Measurements from ENCODE around the gene FOXD4. TPM values are rescaled to one million over a fixed set of nuclear protein-coding genes. Genes with fewer than 3 reads are reported as not detected.
A peak's percentile ranks its signal among the peaks of the same experiment; 100 is the strongest.
"Not testable (repeated sequence)": the region's sequence is repeated elsewhere in the genome, so short reads cannot be mapped to it uniquely, and the experiment has no call there.

FOXD4 gene
- total RNA-seq: not detected
- long read RNA-seq: 0 reads

DNA sequence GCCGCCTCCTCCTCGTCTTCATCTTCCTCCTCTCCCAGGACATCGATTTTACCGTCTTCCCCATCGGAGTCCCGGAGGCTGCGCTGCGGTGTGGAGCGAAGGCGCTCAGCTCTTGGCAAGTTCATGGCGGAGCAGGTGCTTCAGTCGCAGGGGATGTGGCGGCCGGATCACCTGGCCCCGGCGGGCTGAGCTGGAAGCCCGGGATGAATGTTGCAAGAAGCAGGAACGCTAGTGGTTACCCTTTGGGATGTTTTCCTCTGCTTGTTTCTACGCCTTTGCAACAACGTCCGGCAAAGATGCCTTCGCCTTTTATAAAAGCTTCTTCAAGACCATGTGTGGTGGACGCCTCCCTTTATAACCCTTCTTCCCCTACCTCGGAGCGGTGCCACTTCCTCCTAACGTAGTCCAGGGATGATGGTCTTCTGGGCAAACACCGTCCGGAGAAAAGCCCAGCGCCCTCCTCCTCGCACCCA, at the start of gene FOXD4:
TSS of gene FOXD4 (minus strand) at position 423 of the 473 bp plus-strand sequence. CDS start at position 125, 298 bp downstream.
- DNase-seq; ATAC-seq (ENCODE audit: poor library complexity); intact Hi-C loops (cut with DNase I): not testable (repeated sequence)

DNA sequence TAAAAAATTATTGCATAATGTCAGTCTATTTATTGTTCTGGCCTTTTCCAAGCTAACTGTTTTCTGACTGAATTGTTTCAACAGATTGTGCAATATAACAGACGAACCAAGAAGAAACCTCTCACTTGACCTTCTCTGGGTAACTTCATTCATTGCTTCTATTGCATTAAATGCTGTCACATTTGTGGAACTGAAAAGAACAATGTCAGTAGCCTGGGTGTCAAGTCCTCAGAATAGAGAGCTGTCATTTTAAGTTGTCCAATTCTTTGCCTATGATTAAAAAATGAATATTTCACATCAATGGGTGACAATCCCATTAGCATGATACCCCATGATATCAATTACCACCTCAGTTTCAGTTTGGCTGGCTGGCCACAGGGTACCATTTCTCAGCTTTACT, 41.7 kb upstream of the FOXD4 start:
- ATAC-seq (ENCODE audit: poor library complexity); intact Hi-C loops (cut with DNase I); DNase-seq: not testable (repeated sequence)

GRCh38 chr9:151173-151572, 33.0 kb upstream of the FOXD4 start:
- ATAC-seq (ENCODE audit: poor library complexity); intact Hi-C loops (cut with DNase I); DNase-seq: not testable (repeated sequence)

GRCh38 chr9:139880-140279, 21.7 kb upstream of the FOXD4 start:
- intact Hi-C loops (cut with DNase I); ATAC-seq (ENCODE audit: poor library complexity); DNase-seq: not testable (repeated sequence)

DNA sequence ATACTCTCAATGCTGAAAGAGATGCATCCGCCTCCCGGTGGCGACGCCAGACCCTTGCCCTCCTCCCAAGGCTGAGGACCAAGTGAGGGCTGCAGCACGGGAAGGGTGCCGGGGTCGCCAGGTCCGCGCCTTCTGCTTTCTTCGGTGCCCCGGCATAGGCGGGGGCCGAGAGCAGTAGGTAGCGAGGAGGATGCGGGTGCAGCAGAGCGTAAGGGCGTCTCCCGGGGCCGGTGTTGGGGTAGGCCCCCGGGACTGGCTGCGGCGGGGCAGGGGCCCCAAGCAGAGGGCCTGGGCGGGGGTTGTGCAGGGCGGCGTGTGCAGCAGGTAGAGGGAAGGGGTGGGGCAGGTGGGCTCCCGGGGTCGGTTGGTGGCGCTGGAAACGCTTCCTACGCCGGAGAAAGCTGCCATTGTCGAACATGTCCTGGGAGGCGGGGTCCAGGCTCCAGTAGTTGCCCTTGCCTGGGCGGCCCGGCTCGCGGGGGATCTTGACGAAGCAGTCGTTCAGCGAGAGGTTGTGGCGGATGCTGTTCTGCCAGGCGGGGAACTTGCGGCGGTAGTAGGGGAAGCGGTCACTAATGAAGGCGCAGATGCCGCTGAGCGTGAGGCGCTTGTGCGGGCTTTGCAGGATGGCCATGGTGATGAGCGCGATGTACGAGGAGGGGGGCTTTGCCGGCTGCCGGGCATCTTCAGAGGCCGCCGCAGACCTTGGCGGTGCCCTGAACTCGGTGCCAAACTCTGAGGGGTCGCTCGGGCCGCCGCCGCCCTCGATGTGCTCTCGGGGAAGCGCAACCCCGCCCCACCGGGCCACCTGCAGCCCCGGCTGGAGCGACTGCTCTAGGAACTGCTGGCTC, 848 bp downstream of the FOXD4 start:
- DNase-seq; ATAC-seq (ENCODE audit: poor library complexity); intact Hi-C loops (cut with DNase I): not testable (repeated sequence)

DNA sequence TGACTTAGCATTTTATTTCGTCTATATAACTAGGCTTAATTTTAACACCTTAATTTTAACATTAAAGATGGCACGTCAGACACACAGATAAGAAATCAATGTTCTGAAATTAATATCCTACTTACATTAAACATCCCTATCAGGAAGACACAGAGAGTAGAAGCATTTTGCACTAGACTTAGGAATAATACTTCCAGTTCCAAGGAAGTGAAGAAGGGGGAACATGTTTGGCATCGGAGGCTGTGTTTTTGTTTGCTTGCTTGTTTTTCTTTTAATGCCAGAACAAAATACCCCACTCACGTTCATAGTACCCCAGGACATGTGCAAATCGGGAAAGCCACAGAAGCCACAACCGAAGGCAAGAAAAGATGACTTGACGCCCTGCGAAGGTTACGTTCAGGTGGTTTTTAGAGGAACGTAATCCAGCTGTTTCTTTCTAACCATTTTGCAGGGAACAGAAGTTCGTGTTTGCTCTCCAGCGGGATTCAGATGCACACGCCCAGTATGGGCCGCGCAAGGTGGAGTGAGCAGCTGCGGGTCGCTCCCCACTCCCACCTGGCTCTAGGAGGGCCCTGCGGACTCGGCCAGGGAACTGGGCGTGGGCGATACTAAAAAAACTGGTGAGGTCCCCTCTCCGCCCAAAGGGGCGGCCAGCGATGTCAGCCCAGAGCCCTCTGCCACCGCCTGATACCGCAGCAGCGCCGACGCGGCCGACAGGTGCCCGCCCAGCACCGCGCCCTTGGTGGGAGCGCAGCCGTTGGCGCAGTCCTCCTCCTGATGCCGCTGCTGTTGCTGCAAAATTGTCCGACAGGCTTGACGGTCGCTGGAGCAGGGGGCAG, 1.8 kb downstream of the FOXD4 start:
- DNase-seq; ATAC-seq (ENCODE audit: poor library complexity); intact Hi-C loops (cut with DNase I): not testable (repeated sequence)

- intact Hi-C loops (cut with DNase I); ATAC-seq (ENCODE audit: poor library complexity); DNase-seq: not testable (repeated sequence)
These were observed 3.1 kb downstream of the FOXD4 start for GRCh38 chr9:115118-115451.

DNA sequence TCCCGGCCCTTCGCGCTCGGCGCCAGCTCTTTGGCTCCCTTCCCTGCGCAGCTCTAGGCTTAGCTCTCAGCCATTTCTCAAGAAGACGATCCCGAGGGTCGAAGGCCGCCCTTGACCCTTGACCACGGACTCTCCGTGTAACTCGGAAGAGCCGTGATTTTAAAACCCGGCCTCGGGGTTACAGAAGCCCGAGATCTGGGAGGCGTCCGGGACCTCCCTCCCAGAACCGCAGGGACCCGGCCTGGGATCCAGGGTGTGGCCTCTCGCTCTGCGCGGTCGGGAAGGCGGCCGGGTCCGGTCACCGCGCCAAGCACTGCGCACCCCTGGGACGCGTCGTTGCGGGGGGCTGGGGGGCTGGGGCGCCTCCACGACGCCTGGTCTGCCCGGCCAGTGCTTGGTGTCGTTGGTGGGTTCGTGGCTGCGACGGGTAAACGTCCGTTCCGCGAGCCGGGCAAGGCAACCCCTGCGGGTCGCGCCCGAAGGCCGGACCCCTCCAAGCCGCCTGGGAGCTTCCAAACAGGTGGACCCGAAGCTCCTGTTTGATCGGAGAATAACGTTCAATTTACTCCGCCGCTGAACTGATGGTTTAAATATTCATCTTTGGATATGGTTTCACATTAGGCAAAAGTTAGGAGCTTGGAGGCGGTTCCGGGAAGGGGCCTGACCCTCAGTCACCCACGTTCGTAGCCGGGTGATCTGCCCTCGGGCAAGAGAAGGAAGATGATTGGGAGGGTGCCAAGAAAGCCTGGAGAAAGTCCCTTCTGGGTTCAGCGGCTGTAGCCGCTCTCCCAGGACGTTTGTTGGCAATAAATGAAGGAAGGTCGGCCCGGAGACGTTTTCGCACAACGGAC, 3.7 kb downstream of the FOXD4 start:
- ATAC-seq (ENCODE audit: poor library complexity): peak; percentile 34
- DNase-seq; intact Hi-C loops (cut with DNase I): not testable (repeated sequence)

DNA sequence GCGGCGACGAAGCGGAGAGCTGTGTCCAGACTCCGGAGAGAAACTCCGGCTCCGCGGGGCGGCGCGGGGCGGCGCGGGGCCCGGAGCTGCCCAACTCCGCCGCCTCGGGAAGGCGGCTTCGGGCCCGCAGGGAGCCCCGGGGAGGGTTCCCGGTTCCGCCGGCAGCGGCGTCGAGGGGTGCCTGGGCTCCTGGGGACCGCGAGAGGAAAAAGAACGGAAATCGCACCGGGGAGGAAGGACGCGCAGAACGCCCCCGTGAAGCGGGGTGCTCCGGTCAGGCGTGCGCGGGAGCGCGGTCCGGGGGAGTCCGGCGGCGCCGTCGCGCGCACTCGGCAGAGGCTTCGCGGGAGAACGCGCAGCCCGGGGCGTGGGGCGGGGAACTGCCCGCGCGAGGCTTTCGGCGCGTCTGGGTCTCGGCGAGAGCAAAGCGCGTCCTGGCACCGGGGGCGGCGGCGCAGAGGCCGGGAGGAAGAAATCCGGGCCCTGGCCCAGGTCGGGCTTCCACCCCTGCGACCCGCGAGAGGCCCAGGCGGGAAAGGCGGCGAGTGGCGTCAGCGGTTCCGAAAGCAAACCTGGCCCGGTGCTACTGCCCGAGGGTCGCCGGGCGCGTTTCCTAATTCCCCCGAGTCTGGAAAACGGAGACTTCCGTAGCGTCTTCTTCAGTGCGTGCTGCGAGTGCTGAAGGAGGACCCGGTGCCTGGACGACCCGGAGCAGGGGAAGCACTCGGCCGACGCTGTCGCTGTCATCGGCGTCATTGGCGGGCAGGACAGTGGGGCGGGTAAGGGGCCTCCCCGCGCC, 4.5 kb downstream of the FOXD4 start:
- intact Hi-C loops (cut with DNase I): not testable (repeated sequence)
- peak; percentile 52 for DNase-seq
- peak; percentile 66 for ATAC-seq (ENCODE audit: poor library complexity)

DNA sequence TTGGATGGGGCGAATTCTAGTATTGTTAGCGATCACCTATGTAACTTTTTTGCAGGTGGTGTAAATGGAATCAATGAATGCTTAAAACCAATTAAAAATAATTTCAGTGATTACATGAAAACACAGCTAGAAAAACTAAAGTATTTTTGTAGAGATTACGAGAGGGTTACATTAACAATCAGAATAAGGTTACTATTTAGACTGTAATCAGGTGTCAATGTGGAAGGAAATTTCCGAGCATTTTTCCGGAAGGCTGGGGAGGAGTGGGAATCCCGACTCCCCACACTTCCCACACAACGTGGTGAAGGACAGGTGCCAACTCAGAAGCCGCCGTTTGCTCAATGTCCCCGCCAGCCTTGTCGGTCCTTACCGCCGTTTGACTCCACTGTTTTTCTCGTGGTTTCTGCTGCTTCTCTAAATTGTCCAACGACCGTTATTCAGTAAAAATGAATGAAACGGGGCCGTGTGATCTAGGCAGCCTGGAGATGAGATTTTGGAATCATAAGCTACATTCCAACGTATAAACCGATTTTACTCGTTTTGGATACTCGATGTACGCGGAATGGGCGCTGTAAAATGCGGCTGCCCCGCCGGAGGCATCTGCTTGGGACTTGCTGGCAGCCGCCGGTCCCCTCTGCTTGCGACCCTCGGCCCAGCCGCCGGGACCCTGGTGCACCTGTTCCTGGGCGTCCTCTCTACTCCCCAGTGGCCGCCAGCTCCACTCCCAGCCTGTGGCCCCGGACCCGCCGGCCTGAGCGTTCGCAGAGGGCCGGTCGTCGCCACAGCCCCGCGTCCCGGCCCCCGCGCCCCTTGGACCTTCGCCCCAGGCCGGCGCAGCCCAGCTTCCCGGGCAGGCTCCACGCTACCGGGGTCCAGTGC, 5.4 kb downstream of the FOXD4 start:
- ATAC-seq (ENCODE audit: poor library complexity); DNase-seq; intact Hi-C loops (cut with DNase I): not testable (repeated sequence)

- intact Hi-C loops (cut with DNase I); ATAC-seq (ENCODE audit: poor library complexity); DNase-seq: not testable (repeated sequence)
These were observed 7.5 kb downstream of the FOXD4 start for GRCh38 chr9:110672-111071.

GRCh38 chr9:109540-109939, 8.7 kb downstream of the FOXD4 start:
- ATAC-seq (ENCODE audit: poor library complexity); intact Hi-C loops (cut with DNase I); DNase-seq: not testable (repeated sequence)

- intact Hi-C loops (cut with DNase I); ATAC-seq (ENCODE audit: poor library complexity); DNase-seq: not testable (repeated sequence)
These were observed 9.3 kb downstream of the FOXD4 start for GRCh38 chr9:108742-109495.

DNA sequence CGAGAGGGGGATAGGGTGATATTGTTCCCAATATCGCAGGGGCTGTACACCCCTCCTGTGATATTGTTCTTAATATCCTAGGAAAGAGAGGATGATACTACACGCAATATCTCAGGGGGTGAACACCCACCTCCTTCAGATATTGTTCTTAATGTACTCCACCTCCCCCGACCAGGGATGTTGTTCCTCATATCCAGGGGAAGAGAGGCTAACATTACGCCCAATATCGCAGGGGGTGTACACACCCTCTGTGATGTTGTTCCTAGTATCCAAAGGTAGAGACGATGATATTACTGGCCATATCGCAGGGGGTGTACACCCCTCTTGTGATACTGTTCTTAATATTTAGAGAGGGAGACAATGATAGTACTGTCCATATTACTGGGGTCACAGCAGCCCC, 12.2 kb downstream of the FOXD4 start:
- intact Hi-C loops (cut with DNase I); ATAC-seq (ENCODE audit: poor library complexity); DNase-seq: not testable (repeated sequence)

GRCh38 chr9:100430-100829, 17.8 kb downstream of the FOXD4 start:
- DNase-seq; intact Hi-C loops (cut with DNase I); ATAC-seq (ENCODE audit: poor library complexity): not testable (repeated sequence)

- DNase-seq; intact Hi-C loops (cut with DNase I); ATAC-seq (ENCODE audit: poor library complexity): not testable (repeated sequence)
These were observed 18.4 kb downstream of the FOXD4 start for GRCh38 chr9:99867-100266.

Data from Right ventricle myocardium superior (tissue), 1 donor.